HEK293 (cell line): Measurements from ENCODE around the gene TAF6L.

Experiments used
- ELK4 ChIP-seq: IDR thresholded peaks from 2 replicates; pipeline ENCODE4 v1.6.1; 2011; ENCODE audit warnings: mild to moderate bottlenecking, low read depth, low read length, borderline replicate concordance
- GLIS1 ChIP-seq: fragments of 450-650 bp; formaldehyde crosslinking; IDR thresholded peaks from 2 replicates; pipeline ENCODE4 v1.5.1; 2016; ENCODE audit warnings: missing biosample characterization, missing genetic modification characterization
- HOXC10 ChIP-seq: sonication (generic); formaldehyde crosslinking; IDR thresholded peaks from 2 replicates; pipeline ENCODE4 v1.8.1; 2023; ENCODE audit warnings: mild to moderate bottlenecking, missing genetic modification reagents
- KLF1 ChIP-seq: fragments of 450-650 bp; formaldehyde crosslinking; IDR thresholded peaks from 2 replicates; pipeline ENCODE4 v1.5.1; 2016; ENCODE audit warnings: missing biosample characterization, missing genetic modification characterization
- KLF8 ChIP-seq: fragments of 450-650 bp; formaldehyde crosslinking; IDR thresholded peaks from 2 replicates; pipeline ENCODE4 v1.5.1; 2016; ENCODE audit warnings: missing biosample characterization, missing genetic modification characterization
- KLF9 ChIP-seq: fragments of 450-650 bp; formaldehyde crosslinking; IDR thresholded peaks from 2 replicates; pipeline ENCODE4 v1.5.1; 2016; ENCODE audit warnings: missing biosample characterization, missing genetic modification characterization, low read depth
- SCRT2 ChIP-seq: fragments of 450-650 bp; formaldehyde crosslinking; IDR thresholded peaks from 2 replicates; pipeline ENCODE4 v1.5.1; 2016; ENCODE audit warnings: missing biosample characterization, missing genetic modification characterization
- ZBTB10 ChIP-seq: fragments of 450-650 bp; formaldehyde crosslinking; IDR thresholded peaks from 2 replicates; pipeline ENCODE4 v1.5.1; 2016; ENCODE audit warnings: missing biosample characterization, missing genetic modification characterization
- ZBTB20 ChIP-seq: fragments of 450-650 bp; formaldehyde crosslinking; IDR thresholded peaks from 2 replicates; pipeline ENCODE4 v1.5.1; 2016; ENCODE audit warnings: missing biosample characterization, missing genetic modification characterization
- ZNF10 ChIP-seq: fragments of 450-650 bp; formaldehyde crosslinking; IDR thresholded peaks from 2 replicates; pipeline ENCODE4 v1.5.1; 2017; ENCODE audit warnings: missing biosample characterization, missing genetic modification characterization
- ZNF146 ChIP-seq: fragments of 450-650 bp; formaldehyde crosslinking; IDR thresholded peaks from 2 replicates; pipeline ENCODE4 v1.5.1; 2016; ENCODE audit warnings: missing biosample characterization, missing genetic modification characterization
- ZNF274 ChIP-seq, 2 experiments: fragments of 200-500 bp in 1 of 2; fragments of 450-650 bp in 1 of 2; sonication (Bioruptor generic) in 1 of 2; formaldehyde crosslinking in 1 of 2; IDR thresholded peaks; 2 replicates each; pipeline versions ENCODE4 v1.5.1 to v1.6.1; 2014 to 2016; ENCODE audit warnings: borderline replicate concordance in 1 of 2, inconsistent platforms in 1 of 2, low read length in 1 of 2, missing biosample characterization in 1 of 2, missing genetic modification characterization in 1 of 2
- ZNF324 ChIP-seq: fragments of 450-650 bp; formaldehyde crosslinking; IDR thresholded peaks from 2 replicates; pipeline ENCODE4 v1.5.1; 2016; ENCODE audit warnings: missing biosample characterization, missing genetic modification characterization
- ZNF341 ChIP-seq: fragments of 450-650 bp; formaldehyde crosslinking; IDR thresholded peaks from 2 replicates; pipeline ENCODE4; 2016; ENCODE audit warnings: low read depth, missing biosample characterization, missing genetic modification characterization
- ZNF366 ChIP-seq: fragments of 450-650 bp; formaldehyde crosslinking; conservative IDR thresholded peaks from 2 replicates; pipeline ENCODE4 v1.5.1; 2016; ENCODE audit warnings: missing biosample characterization, missing genetic modification characterization
- ZNF48 ChIP-seq: fragments of 450-650 bp; formaldehyde crosslinking; IDR thresholded peaks from 2 replicates; pipeline ENCODE4 v1.5.1; 2016; ENCODE audit warnings: missing biosample characterization, missing genetic modification characterization
- ZNF580 ChIP-seq: fragments of 450-650 bp; formaldehyde crosslinking; IDR thresholded peaks from 2 replicates; pipeline ENCODE4 v1.5.1; 2016; ENCODE audit warnings: missing biosample characterization, missing genetic modification characterization
- ZNF677 ChIP-seq: fragments of 450-650 bp; IDR thresholded peaks from 2 replicates; pipeline ENCODE4 v1.5.0; 2018; ENCODE audit warnings: missing biosample characterization, mild to moderate bottlenecking, missing genetic modification characterization, moderate library complexity
- ZNF837 ChIP-seq: fragments of 450-650 bp; formaldehyde crosslinking; IDR thresholded peaks from 2 replicates; pipeline ENCODE4 v1.5.1; 2016; ENCODE audit warnings: missing biosample characterization, missing genetic modification characterization
- ZSCAN16 ChIP-seq: fragments of 450-650 bp; formaldehyde crosslinking; IDR thresholded peaks from 2 replicates; pipeline ENCODE4 v1.5.1; 2016; ENCODE audit warnings: missing biosample characterization, missing genetic modification characterization
- ZXDB ChIP-seq: fragments of 450-650 bp; formaldehyde crosslinking; IDR thresholded peaks from 2 replicates; pipeline ENCODE4 v1.5.1; 2016; ENCODE audit warnings: missing biosample characterization, missing genetic modification characterization
- TF ChIP-seq, protein P1 (sequence below): fragments of 450-650 bp; formaldehyde crosslinking; IDR thresholded peaks from 2 replicates; pipeline ENCODE4 v1.5.1; 2017; ENCODE audit warnings: missing biosample characterization, missing genetic modification characterization
- TF ChIP-seq, protein P2 (sequence below): fragments of 450-650 bp; formaldehyde crosslinking; IDR thresholded peaks from 2 replicates; pipeline ENCODE4 v1.5.1; 2016; ENCODE audit warnings: missing biosample characterization, missing genetic modification characterization
- TF ChIP-seq, protein P3 (sequence below): fragments of 450-650 bp; formaldehyde crosslinking; IDR thresholded peaks from 2 replicates; pipeline ENCODE4 v1.5.1; 2016; ENCODE audit warnings: missing biosample characterization, missing genetic modification characterization
- TF ChIP-seq, protein P4 (sequence below): fragments of 450-650 bp; formaldehyde crosslinking; IDR thresholded peaks from 2 replicates; pipeline ENCODE4 v1.5.1; 2016; ENCODE audit warnings: missing biosample characterization, missing genetic modification characterization

Gene TAF6L

DNA sequence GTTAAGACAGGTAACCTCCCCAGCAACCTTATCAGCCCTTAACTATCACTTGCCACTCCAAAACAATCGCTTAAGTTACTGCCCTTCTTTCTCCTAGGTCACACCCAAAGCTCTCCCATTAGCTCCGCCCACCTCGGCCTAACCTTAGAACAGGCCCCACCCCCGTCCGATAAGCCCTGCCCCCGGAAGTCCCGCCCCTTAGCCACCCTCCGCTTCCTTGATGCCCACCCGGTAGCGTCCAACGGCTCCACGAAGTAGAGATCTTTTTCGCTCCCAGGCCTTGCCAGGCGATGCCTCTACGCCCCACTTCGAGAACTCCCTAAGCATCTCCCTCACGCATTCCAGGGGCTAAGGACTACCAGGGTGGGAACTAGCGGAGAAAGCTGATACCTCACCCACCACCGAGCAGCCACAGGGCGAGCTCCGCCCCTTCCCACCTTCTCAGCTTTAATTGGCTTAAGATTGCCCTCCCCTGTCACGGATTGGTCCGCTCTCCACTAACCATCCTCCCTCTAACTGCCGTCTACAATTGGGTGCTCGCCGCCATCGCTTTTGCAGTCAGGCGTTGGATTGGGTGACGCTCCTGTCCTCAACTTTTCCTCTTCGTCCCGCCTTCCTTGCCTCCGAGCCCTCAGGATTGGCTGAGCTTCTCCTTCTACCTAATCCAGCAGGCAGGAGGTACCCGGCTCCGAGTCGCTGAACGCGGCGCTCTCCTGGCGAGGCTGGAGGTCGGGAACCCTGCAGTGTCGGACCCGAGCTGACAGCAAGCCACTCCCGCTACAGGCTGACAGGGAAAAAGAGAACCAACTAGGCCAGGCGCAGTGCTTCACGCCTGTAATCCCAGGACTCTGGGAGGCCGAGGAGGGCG, 17.2 kb upstream of the TAF6L start, which contains the start of gene ZBTB3 (continued):
- TF ChIP-seq, protein P1, sequence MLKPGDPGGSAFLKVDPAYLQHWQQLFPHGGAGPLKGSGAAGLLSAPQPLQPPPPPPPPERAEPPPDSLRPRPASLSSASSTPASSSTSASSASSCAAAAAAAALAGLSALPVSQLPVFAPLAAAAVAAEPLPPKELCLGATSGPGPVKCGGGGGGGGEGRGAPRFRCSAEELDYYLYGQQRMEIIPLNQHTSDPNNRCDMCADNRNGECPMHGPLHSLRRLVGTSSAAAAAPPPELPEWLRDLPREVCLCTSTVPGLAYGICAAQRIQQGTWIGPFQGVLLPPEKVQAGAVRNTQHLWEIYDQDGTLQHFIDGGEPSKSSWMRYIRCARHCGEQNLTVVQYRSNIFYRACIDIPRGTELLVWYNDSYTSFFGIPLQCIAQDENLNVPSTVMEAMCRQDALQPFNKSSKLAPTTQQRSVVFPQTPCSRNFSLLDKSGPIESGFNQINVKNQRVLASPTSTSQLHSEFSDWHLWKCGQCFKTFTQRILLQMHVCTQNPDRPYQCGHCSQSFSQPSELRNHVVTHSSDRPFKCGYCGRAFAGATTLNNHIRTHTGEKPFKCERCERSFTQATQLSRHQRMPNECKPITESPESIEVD (tag by site-specific recombination): no peak
- TF ChIP-seq ZNF274 (IDR thresholded peaks at IDR 0.05; ENCODE audit: low read length) (no peak), ZNF274 (tag by site-specific recombination; IDR thresholded peaks at IDR 0.05; ENCODE audit: borderline replicate concordance) (no peak), KLF9 (tag by site-specific recombination) (peak; percentile 65; the same call in 1 of the 2 replicates), ZNF48 (no peak), ZNF146 (tag by site-specific recombination) (no peak), ZXDB (tag by site-specific recombination) (0 out of 2 replicates have a peak, but pooled peaks have one; percentile 38), ZBTB10 (tag by site-specific recombination) (no peak), ZNF324 (tag by site-specific recombination) (no peak), ZNF10 (tag by site-specific recombination) (no peak), HOXC10 (0 out of 2 replicates have a peak, but pooled peaks have one; percentile 92), ZNF580 (peak; percentile 83), KLF8 (peak; percentile 82), ZSCAN16 (tag by site-specific recombination) (no peak), ZNF837 (tag by site-specific recombination) (no peak), ELK4 (no peak), SCRT2 (tag by site-specific recombination) (no peak), ZNF677 (tag by site-specific recombination) (no peak), ZNF366 (peak; percentile 77; the same call in 1 of the 2 replicates), ZBTB20 (tag by site-specific recombination) (peak; percentile 74; the same call in 1 of the 2 replicates), KLF1 (tag by site-specific recombination) (peak; percentile 48; the same call in 1 of the 2 replicates), GLIS1 (tag by site-specific recombination) (peak; percentile 82), ZNF341 (tag by site-specific recombination) (peak; percentile 70)
- TF ChIP-seq, protein P2, sequence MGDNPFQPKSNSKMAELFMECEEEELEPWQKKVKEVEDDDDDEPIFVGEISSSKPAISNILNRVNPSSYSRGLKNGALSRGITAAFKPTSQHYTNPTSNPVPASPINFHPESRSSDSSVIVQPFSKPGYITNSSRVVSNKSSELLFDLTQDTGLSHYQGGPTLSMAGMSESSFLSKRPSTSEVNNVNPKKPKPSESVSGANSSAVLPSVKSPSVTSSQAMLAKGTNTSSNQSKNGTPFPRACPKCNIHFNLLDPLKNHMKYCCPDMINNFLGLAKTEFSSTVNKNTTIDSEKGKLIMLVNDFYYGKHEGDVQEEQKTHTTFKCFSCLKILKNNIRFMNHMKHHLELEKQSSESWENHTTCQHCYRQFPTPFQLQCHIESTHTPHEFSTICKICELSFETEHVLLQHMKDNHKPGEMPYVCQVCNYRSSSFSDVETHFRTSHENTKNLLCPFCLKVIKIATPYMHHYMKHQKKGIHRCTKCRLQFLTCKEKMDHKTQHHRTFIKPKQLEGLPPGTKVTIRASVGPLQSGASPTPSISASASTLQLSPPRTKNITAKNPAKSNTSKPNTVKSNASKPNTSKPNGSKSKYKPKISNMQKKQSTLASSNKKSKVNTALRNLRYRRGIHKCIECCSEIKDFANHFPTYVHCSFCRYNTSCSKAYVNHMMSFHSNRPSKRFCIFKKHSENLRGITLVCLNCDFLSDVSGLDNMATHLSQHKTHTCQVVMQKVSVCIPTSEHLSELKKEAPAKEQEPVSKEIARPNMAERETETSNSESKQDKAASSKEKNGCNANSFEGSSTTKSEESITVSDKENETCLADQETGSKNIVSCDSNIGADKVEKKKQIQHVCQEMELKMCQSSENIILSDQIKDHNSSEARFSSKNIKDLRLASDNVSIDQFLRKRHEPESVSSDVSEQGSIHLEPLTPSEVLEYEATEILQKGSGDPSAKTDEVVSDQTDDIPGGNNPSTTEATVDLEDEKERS (tag by site-specific recombination): no peak
- TF ChIP-seq, protein P3, sequence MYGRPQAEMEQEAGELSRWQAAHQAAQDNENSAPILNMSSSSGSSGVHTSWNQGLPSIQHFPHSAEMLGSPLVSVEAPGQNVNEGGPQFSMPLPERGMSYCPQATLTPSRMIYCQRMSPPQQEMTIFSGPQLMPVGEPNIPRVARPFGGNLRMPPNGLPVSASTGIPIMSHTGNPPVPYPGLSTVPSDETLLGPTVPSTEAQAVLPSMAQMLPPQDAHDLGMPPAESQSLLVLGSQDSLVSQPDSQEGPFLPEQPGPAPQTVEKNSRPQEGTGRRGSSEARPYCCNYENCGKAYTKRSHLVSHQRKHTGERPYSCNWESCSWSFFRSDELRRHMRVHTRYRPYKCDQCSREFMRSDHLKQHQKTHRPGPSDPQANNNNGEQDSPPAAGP (tag by site-specific recombination): no peak
- TF ChIP-seq, protein P4, sequence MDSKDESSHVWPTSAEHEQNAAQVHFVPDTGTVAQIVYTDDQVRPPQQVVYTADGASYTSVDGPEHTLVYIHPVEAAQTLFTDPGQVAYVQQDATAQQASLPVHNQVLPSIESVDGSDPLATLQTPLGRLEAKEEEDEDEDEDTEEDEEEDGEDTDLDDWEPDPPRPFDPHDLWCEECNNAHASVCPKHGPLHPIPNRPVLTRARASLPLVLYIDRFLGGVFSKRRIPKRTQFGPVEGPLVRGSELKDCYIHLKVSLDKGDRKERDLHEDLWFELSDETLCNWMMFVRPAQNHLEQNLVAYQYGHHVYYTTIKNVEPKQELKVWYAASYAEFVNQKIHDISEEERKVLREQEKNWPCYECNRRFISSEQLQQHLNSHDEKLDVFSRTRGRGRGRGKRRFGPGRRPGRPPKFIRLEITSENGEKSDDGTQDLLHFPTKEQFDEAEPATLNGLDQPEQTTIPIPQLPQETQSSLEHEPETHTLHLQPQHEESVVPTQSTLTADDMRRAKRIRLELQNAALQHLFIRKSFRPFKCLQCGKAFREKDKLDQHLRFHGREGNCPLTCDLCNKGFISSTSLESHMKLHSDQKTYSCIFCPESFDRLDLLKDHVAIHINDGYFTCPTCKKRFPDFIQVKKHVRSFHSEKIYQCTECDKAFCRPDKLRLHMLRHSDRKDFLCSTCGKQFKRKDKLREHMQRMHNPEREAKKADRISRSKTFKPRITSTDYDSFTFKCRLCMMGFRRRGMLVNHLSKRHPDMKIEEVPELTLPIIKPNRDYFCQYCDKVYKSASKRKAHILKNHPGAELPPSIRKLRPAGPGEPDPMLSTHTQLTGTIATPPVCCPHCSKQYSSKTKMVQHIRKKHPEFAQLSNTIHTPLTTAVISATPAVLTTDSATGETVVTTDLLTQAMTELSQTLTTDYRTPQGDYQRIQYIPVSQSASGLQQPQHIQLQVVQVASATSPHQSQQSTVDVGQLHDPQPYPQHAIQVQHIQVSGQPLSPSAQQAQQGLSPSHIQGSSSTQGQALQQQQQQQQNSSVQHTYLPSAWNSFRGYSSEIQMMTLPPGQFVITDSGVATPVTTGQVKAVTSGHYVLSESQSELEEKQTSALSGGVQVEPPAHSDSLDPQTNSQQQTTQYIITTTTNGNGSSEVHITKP (tag by site-specific recombination): peak; percentile 47; the same call in 1 of the 2 replicates
